Breast epithelium (tissue), 4 donors: ENCODE data around the gene GSK3A. TPM values are rescaled to one million over a fixed set of nuclear protein-coding genes. Genes with fewer than 3 reads are reported as not detected.
"Not testable (repeated sequence)": the region's sequence is repeated elsewhere in the genome, so short reads cannot be mapped to it uniquely, and the experiment has no call there.

ENCODE experiments used
- DNase-seq, 2 donors: peaks; one replicate each; pipeline ENCODE4 v3.0.0-alpha.2; 2019; ENCODE audit warnings: low spot score in 2 of 2
- H3K27ac ChIP-seq, 2 donors: fragments of 200-600 bp; sonication (generic) in 1 of 2; one replicate each; pipeline ENCODE4 v1.5.1; 2016 to 2019; ENCODE audit warnings: mild to moderate bottlenecking in 1 of 2
- H3K27me3 ChIP-seq, 2 donors: fragments of 200-600 bp; sonication (generic) in 1 of 2; one replicate each; pipeline versions ENCODE4 v1.5.1 to v1.6.0; 2017 to 2019; ENCODE audit warnings: control low read depth in 1 of 2, mild to moderate bottlenecking in 1 of 2
- H3K36me3 ChIP-seq: fragments of 200-600 bp; one replicate; pipeline ENCODE4 v1.5.1; 2019
- H3K4me1 ChIP-seq, 2 donors: fragments of 200-600 bp; sonication (generic); one replicate each; pipeline ENCODE4 v1.5.1; 2016 to 2019; ENCODE audit warnings: control low read depth in 1 of 2
- H3K4me3 ChIP-seq, 3 donors: fragments of 200-600 bp; sonication (generic); 1 replicate in 2 of 3; 2 replicates in 1 of 3; pipeline ENCODE4 v1.5.1; 2016 to 2019; ENCODE audit warnings: mild to moderate bottlenecking in 3 of 3, moderate library complexity in 2 of 3
- H3K9me3 ChIP-seq, 2 donors: fragments of 200-600 bp; sonication (generic) in 1 of 2; one replicate each; pipeline ENCODE4 v1.5.1; 2016 to 2019; ENCODE audit warnings: control low read depth in 1 of 2
- CTCF ChIP-seq, 3 donors: fragments of 450-650 bp; IDR thresholded peaks; one replicate each; pipeline ENCODE4 v1.5.1; 2016 to 2017; ENCODE audit warnings: antibody characterized with exemption in 3 of 3, mild to moderate bottlenecking in 3 of 3, moderate library complexity in 3 of 3
- POLR2A ChIP-seq: fragments of 450-650 bp; IDR thresholded peaks from one replicate; pipeline ENCODE4 v1.6.1; 2016; ENCODE audit warnings: antibody characterized with exemption, mild to moderate bottlenecking, moderate library complexity
- POLR2AphosphoS5 ChIP-seq, 3 donors: sonication (generic); formaldehyde crosslinking; IDR thresholded peaks; one replicate each; pipeline ENCODE4 v1.6.1; 2017; ENCODE audit warnings: antibody characterized with exemption in 3 of 3
- intact Hi-C: fragments of 100-400 bp; cut with DNase I; formaldehyde crosslinking; loops from one replicate; pipeline ENCODE4 v1.15.1; 2023; ENCODE audit warnings: low total_unique reads
- total RNA-seq, 3 donors: library from RNA; depleted of rRNA; stranded (reverse); fragments of >200 nt; gene quantifications; one replicate each; pipeline ENCODE4 v1.1.0, GENCODE V29; 2016

Gene GSK3A
- total RNA-seq, 3 donors from 2014 or later: 18.7 to 22.1 (median 19.8) TPM

- DNase-seq: peak in 1 of 2 donors; percentile 58
- TF ChIP-seq POLR2A (no peak), POLR2AphosphoS5 (IDR thresholded peaks at IDR 0.05) (no peak), CTCF (IDR thresholded peaks at IDR 0.05) (no peak)
- intact Hi-C loops: no loop called here
- Histone ChIP-seq H3K27ac (peak overlapping the region; percentile 98 to 100), H3K4me3 (peak overlapping the region; percentile 51 to 76 (median 68)), H3K36me3 (no peaks in the 10 kb centered on the region), H3K4me1 (peaks cover 13 to 15% of the 10 kb centered on the region in 2 donors), H3K27me3 (no peaks in the 10 kb centered on the region), H3K9me3 (no peaks in the 10 kb centered on the region)
Observed at GRCh38 chr19:42269478-42270345, 27.3 kb upstream of the GSK3A start.

- Histone ChIP-seq H3K9me3 (no peaks in the 10 kb centered on the region), H3K27me3 (no peaks in the 10 kb centered on the region), H3K36me3 (no peaks in the 10 kb centered on the region), H3K4me3 (peak within 1 kb of the TSS; percentile 64 to 76 (median 68)), H3K4me1 (peaks cover 13% of the 10 kb centered on the region in 2 donors), H3K27ac (peak within 1 kb of the TSS; percentile 98 to 100)
- intact Hi-C loops: no loop called here
- DNase-seq: peak; percentile 99 to 100
- no peak for TF ChIP-seq POLR2AphosphoS5 (IDR thresholded peaks at IDR 0.05)
- TF ChIP-seq CTCF (IDR thresholded peaks at IDR 0.05): no peak
- TF ChIP-seq POLR2A: no peak
Observed at GRCh38 chr19:42268704-42269477, 26.5 kb upstream of the GSK3A start, which contains the start of gene CIC. Gene CIC, plus strand, starts transcription at chr19:42269252. Its CDS starts 2,532 bp downstream, at chr19:42271784.

GRCh38 chr19:42268142-42268703 is 25.8 kb upstream of the GSK3A start:
- Histone ChIP-seq H3K27ac (peak overlapping the region; percentile 97 to 100), H3K27me3 (no peaks in the 10 kb centered on the region), H3K4me3 (peak overlapping the region; percentile 64 to 70 (median 68)), H3K36me3 (no peaks in the 10 kb centered on the region), H3K4me1 (peaks cover 13% of the 10 kb centered on the region in 2 donors), H3K9me3 (no peaks in the 10 kb centered on the region)
- peak; percentile 99 to 100 for DNase-seq
- intact Hi-C loops: no loop called here
- TF ChIP-seq CTCF (IDR thresholded peaks at IDR 0.05) (peak; percentile 8 to 21 (median 17)), POLR2AphosphoS5 (IDR thresholded peaks at IDR 0.05) (peak; percentile 91 to 96 (median 92)), POLR2A (peak; percentile 72)

- peak in 1 of 2 donors; percentile 36 for DNase-seq
- Histone ChIP-seq H3K9me3 (no peaks in the 10 kb centered on the region), H3K27ac (peak overlapping the region; percentile 97 to 100), H3K4me3 (peak overlapping the region; percentile 64 to 70 (median 68)), H3K4me1 (peaks cover 13% of the 10 kb centered on the region in 2 donors), H3K27me3 (no peaks in the 10 kb centered on the region), H3K36me3 (no peaks in the 10 kb centered on the region)
- no peak for TF ChIP-seq POLR2A
- peak in 1 of 3 donors; percentile 30 for TF ChIP-seq CTCF (IDR thresholded peaks at IDR 0.05)
- intact Hi-C loops: no loop called here
Observed at GRCh38 chr19:42267644-42268141, 25.3 kb upstream of the GSK3A start.

GRCh38 chr19:42266928-42267603 is 24.7 kb upstream of the GSK3A start:
- H3K27ac ChIP-seq: peak overlapping the region in 1 of 2 donors; percentile 100
- H3K4me3 ChIP-seq: not testable (repeated sequence)

GRCh38 chr19:42266105-42266504 is 23.7 kb upstream of the GSK3A start:
- H3K9me3 ChIP-seq, DNase-seq, H3K27me3 ChIP-seq, H3K27ac ChIP-seq, H3K36me3 ChIP-seq, intact Hi-C loops, H3K4me3 ChIP-seq: not testable (repeated sequence)
- peaks cover 7 to 11% of the 10 kb centered on the region in 2 donors for H3K4me1 ChIP-seq

More at GRCh38 chr19:42266928-42267603, 24.7 kb upstream of the GSK3A start:
- H3K36me3 ChIP-seq, H3K9me3 ChIP-seq, intact Hi-C loops, DNase-seq, H3K27me3 ChIP-seq: not testable (repeated sequence)
- peaks cover 13% of the 10 kb centered on the region in 2 donors for H3K4me1 ChIP-seq
